Activated naive CD4-positive, alpha-beta T cell treated with anti-CD3 and anti-CD28 coated beads, Interleukin-2, amount 10 ng/mL, durations not matched to agents 7 days and 5 days (primary cell): Measurements from ENCODE around the gene TIPARP.
"Not testable (repeated sequence)": the region's sequence is repeated elsewhere in the genome, so short reads cannot be mapped to it uniquely, and the experiment has no call there.

Experiments
- CTCF ChIA-PET: fragments of 350-600 bp; sonication (Branson Sonifier 250); formaldehyde crosslinking; loops from one replicate; lab custom pipeline; 2021; ENCODE audit warnings: antibody characterized with exemption; lab: Charles Lee
- DNase-seq: peaks from one replicate; pipeline ENCODE4 v3.0.0-alpha.2; 2020
- H3K27ac Mint-ChIP-seq: one replicate; pipeline ENCODE4 v1.8.0; 2021; ENCODE audit warnings: mild to moderate bottlenecking, moderate library complexity, mixed read lengths
- H3K27me3 Mint-ChIP-seq: one replicate; pipeline ENCODE4 v1.8.0; 2021; ENCODE audit warnings: mild to moderate bottlenecking, mixed read lengths
- H3K36me3 Mint-ChIP-seq: one replicate; pipeline ENCODE4 v1.8.0; 2021; ENCODE audit warnings: mixed read lengths
- H3K4me1 Mint-ChIP-seq: one replicate; pipeline ENCODE4 v1.8.0; 2021; ENCODE audit warnings: mixed read lengths
- H3K4me3 Mint-ChIP-seq: one replicate; pipeline ENCODE4 v1.8.0; 2021; ENCODE audit warnings: mild to moderate bottlenecking, moderate library complexity, mixed read lengths
- H3K9me3 Mint-ChIP-seq: one replicate; pipeline ENCODE4 v1.8.0; 2021; ENCODE audit warnings: mixed read lengths

TIPARP gene

GRCh38 chr3:156720826-156721225 is 46.4 kb downstream of the TIPARP start:
- no peak overlapping the region for H3K4me3 Mint-ChIP-seq
- no peaks in the 10 kb centered on the region for H3K9me3 Mint-ChIP-seq
- H3K27me3 Mint-ChIP-seq: no peaks in the 10 kb centered on the region
- no peak for DNase-seq
- H3K4me1 Mint-ChIP-seq: peaks cover 12% of the 10 kb centered on the region
- no peak overlapping the region for H3K27ac Mint-ChIP-seq
- peaks cover 18% of the 10 kb centered on the region for H3K36me3 Mint-ChIP-seq
- CTCF ChIA-PET: no interaction called here

GRCh38 chr3:156721687-156722618 is 47.6 kb downstream of the TIPARP start:
- H3K4me3 Mint-ChIP-seq: no peak overlapping the region
- H3K27me3 Mint-ChIP-seq: no peaks in the 10 kb centered on the region
- CTCF ChIA-PET: interaction anchor here (1.3 to 1.6 kb wide), 2 partner anchors 19 to 415 kb away, joined by 5 to 6 read pairs; no protein-coding TSS in a partner anchor
- DNase-seq: no peak
- H3K27ac Mint-ChIP-seq: no peak overlapping the region
- H3K4me1 Mint-ChIP-seq: peaks cover 12% of the 10 kb centered on the region
- no peaks in the 10 kb centered on the region for H3K9me3 Mint-ChIP-seq
- peaks cover 13% of the 10 kb centered on the region for H3K36me3 Mint-ChIP-seq

- Mint-ChIP-seq H3K4me1 (peaks cover 12% of the 10 kb centered on the region), H3K36me3 (peaks cover 10% of the 10 kb centered on the region), H3K27ac (no peak overlapping the region), H3K4me3 (no peak overlapping the region), H3K27me3 (no peaks in the 10 kb centered on the region), H3K9me3 (no peaks in the 10 kb centered on the region)
- CTCF ChIA-PET: interaction anchor here (0.9 to 1.6 kb wide), 3 partner anchors 20 to 414 kb away, joined by 3 to 6 read pairs (median 5); no protein-coding TSS in a partner anchor
- DNase-seq: no peak
These were observed 48.8 kb downstream of the TIPARP start for GRCh38 chr3:156723182-156723619.

GRCh38 chr3:156725682-156726081 is 51.3 kb downstream of the TIPARP start:
- no peak for DNase-seq
- Mint-ChIP-seq H3K27ac (no peak overlapping the region), H3K9me3 (no peaks in the 10 kb centered on the region), H3K27me3 (no peaks in the 10 kb centered on the region), H3K4me1 (peaks cover 12% of the 10 kb centered on the region), H3K4me3 (no peak overlapping the region), H3K36me3 (peaks cover 8% of the 10 kb centered on the region)
- CTCF ChIA-PET: no interaction called here

GRCh38 chr3:156726456-156726855 is 52.1 kb downstream of the TIPARP start:
- H3K9me3 Mint-ChIP-seq: no peaks in the 10 kb centered on the region
- no peak overlapping the region for H3K4me3 Mint-ChIP-seq
- peaks cover 9% of the 10 kb centered on the region for H3K4me1 Mint-ChIP-seq
- CTCF ChIA-PET: no interaction called here
- no peak overlapping the region for H3K27ac Mint-ChIP-seq
- peaks cover 8% of the 10 kb centered on the region for H3K36me3 Mint-ChIP-seq
- no peaks in the 10 kb centered on the region for H3K27me3 Mint-ChIP-seq
- DNase-seq: no peak

- H3K9me3 Mint-ChIP-seq: no peaks in the 10 kb centered on the region
- H3K27ac Mint-ChIP-seq: no peak overlapping the region
- H3K4me1 Mint-ChIP-seq: peaks cover 2% of the 10 kb centered on the region
- H3K27me3 Mint-ChIP-seq: no peaks in the 10 kb centered on the region
- CTCF ChIA-PET: no interaction called here
- no peak overlapping the region for H3K4me3 Mint-ChIP-seq
- peaks cover 8% of the 10 kb centered on the region for H3K36me3 Mint-ChIP-seq
- no peak for DNase-seq
These were observed 53.3 kb downstream of the TIPARP start for GRCh38 chr3:156727519-156728205.

- Mint-ChIP-seq H3K9me3 (no peaks in the 10 kb centered on the region), H3K36me3 (peaks cover 5% of the 10 kb centered on the region), H3K27ac (no peak overlapping the region), H3K4me1 (no peaks in the 10 kb centered on the region), H3K27me3 (no peaks in the 10 kb centered on the region), H3K4me3 (no peak overlapping the region)
- CTCF ChIA-PET: no interaction called here
- no peak for DNase-seq
These were observed 54.0 kb downstream of the TIPARP start for GRCh38 chr3:156728267-156728985.

GRCh38 chr3:156729460-156730179 is 55.2 kb downstream of the TIPARP start:
- CTCF ChIA-PET: interaction anchor here (1.1 kb wide), 1 partner anchor 348 kb away, joined by 3 read pairs; no protein-coding TSS in a partner anchor
- Mint-ChIP-seq H3K4me1 (no peaks in the 10 kb centered on the region), H3K9me3 (no peaks in the 10 kb centered on the region), H3K27me3 (no peaks in the 10 kb centered on the region), H3K4me3 (no peak overlapping the region), H3K27ac (no peak overlapping the region), H3K36me3 (no peaks in the 10 kb centered on the region)
- DNase-seq: no peak

- Mint-ChIP-seq H3K4me1 (no peaks in the 10 kb centered on the region), H3K36me3 (no peaks in the 10 kb centered on the region), H3K27me3 (no peaks in the 10 kb centered on the region), H3K4me3 (no peak overlapping the region), H3K27ac (no peak overlapping the region), H3K9me3 (no peaks in the 10 kb centered on the region)
- DNase-seq: no peak
- CTCF ChIA-PET: no interaction called here
These were observed 57.4 kb downstream of the TIPARP start for GRCh38 chr3:156731813-156732212.

- CTCF ChIA-PET: interaction anchor here (1.3 kb wide), 1 partner anchor 205 kb away, joined by 3 read pairs; no protein-coding TSS in a partner anchor
- no peaks in the 10 kb centered on the region for H3K36me3 Mint-ChIP-seq
- no peak overlapping the region for H3K27ac Mint-ChIP-seq
- no peak overlapping the region for H3K4me3 Mint-ChIP-seq
- no peaks in the 10 kb centered on the region for H3K27me3 Mint-ChIP-seq
- H3K9me3 Mint-ChIP-seq: no peaks in the 10 kb centered on the region
- H3K4me1 Mint-ChIP-seq: no peaks in the 10 kb centered on the region
- DNase-seq: no peak
These were observed 57.9 kb downstream of the TIPARP start for GRCh38 chr3:156732261-156732660.

GRCh38 chr3:156732715-156733421 is 58.5 kb downstream of the TIPARP start:
- Mint-ChIP-seq H3K4me3 (no peak overlapping the region), H3K27ac (no peak overlapping the region), H3K36me3 (no peaks in the 10 kb centered on the region), H3K9me3 (no peaks in the 10 kb centered on the region), H3K4me1 (no peaks in the 10 kb centered on the region), H3K27me3 (no peaks in the 10 kb centered on the region)
- CTCF ChIA-PET: interaction anchor here (0.8 to 1.3 kb wide), 2 partner anchors 28 to 206 kb away, joined by 3 to 5 read pairs; no protein-coding TSS in a partner anchor
- DNase-seq: no peak

GRCh38 chr3:156734661-156735060 is 60.3 kb downstream of the TIPARP start:
- DNase-seq, H3K36me3 Mint-ChIP-seq, CTCF ChIA-PET, H3K4me1 Mint-ChIP-seq, H3K27me3 Mint-ChIP-seq, H3K4me3 Mint-ChIP-seq, H3K9me3 Mint-ChIP-seq, H3K27ac Mint-ChIP-seq: not testable (repeated sequence)

- CTCF ChIA-PET: no interaction called here
- Mint-ChIP-seq H3K9me3 (no peaks in the 10 kb centered on the region), H3K27ac (no peak overlapping the region), H3K4me3 (no peak overlapping the region), H3K27me3 (peaks cover 9% of the 10 kb centered on the region), H3K4me1 (no peaks in the 10 kb centered on the region), H3K36me3 (peaks cover 1% of the 10 kb centered on the region)
- DNase-seq: no peak
These were observed 61.1 kb downstream of the TIPARP start for GRCh38 chr3:156735471-156735870.
